H1 (cell line): ENCODE measurements around the gene SKIC8. TPM values are rescaled to one million over a fixed set of nuclear protein-coding genes. Genes with fewer than 3 reads are reported as not detected.

Experiments
- CTCF ChIA-PET: fragments of 300-600 bp; sonication (Branson Sonifier 250); formaldehyde crosslinking; loops from one replicate; lab custom pipeline; 2021; ENCODE audit not compliant: partially characterized antibody; lab: Charles Lee
- POLR2A ChIA-PET: fragments of 300-600 bp; sonication (Branson Sonifier 250); formaldehyde crosslinking; loops from one replicate; lab custom pipeline; 2021; ENCODE audit warnings: inconsistent platforms; ENCODE audit not compliant: partially characterized antibody; lab: Charles Lee
- DNase-seq, 2 experiments: peaks; one replicate each; pipeline versions ENCODE4 v3.0.0 to v3.0.0-alpha.2; 2010 to 2022; ENCODE audit warnings: low spot score in 2 of 2, low read depth in 1 of 2, mixed read lengths in 1 of 2
- FAIRE-seq: peaks from 2 replicates; lab custom pipeline; 2011; peaks lifted over from hg19 to GRCh38; lab: Jason Lieb, UNC
- H2AFZ ChIP-seq: 2 replicates; pipeline ENCODE4 v1.8.1; 2012; ENCODE audit warnings: low read length, inconsistent platforms
- H2AK5ac ChIP-seq: 2 replicates; pipeline ENCODE4 v1.6.1; 2013; ENCODE audit warnings: low read depth, low read length
- H2BK120ac ChIP-seq: replicated peaks from 2 replicates; pipeline ENCODE3; 2013; ENCODE audit warnings: low read depth, low read length, inconsistent platforms
- H2BK12ac ChIP-seq: 2 replicates; pipeline ENCODE4 v1.6.1; 2013; ENCODE audit warnings: low read depth, low read length
- H2BK15ac ChIP-seq: 2 replicates; pipeline ENCODE4 v1.6.1; 2013; ENCODE audit warnings: low read length
- H2BK20ac ChIP-seq: 2 replicates; pipeline ENCODE4 v1.6.1; 2013; ENCODE audit warnings: low read length
- H2BK5ac ChIP-seq: 2 replicates; pipeline ENCODE4 v1.6.1; 2013; ENCODE audit warnings: low read depth, low read length
- H3K14ac ChIP-seq: 2 replicates; pipeline ENCODE4 v1.6.1; 2013; ENCODE audit warnings: inconsistent platforms; ENCODE audit not compliant: insufficient read length
- H3K18ac ChIP-seq: 2 replicates; pipeline ENCODE4 v1.6.1; 2013; ENCODE audit warnings: low read length; ENCODE audit errors: extremely low read depth
- H3K23ac ChIP-seq: 2 replicates; pipeline ENCODE4 v1.6.1; 2013; ENCODE audit warnings: inconsistent platforms; ENCODE audit not compliant: insufficient read length
- H3K23me2 ChIP-seq: 2 replicates; pipeline ENCODE4 v1.6.1; 2013; ENCODE audit warnings: low read depth, low read length
- H3K27ac ChIP-seq: 2 replicates; pipeline ENCODE4 v1.6.1; 2011; ENCODE audit warnings: low read depth, low read length, inconsistent platforms
- H3K27me3 ChIP-seq, 4 experiments: replicated peaks in 1 of 4; 1 replicate in 1 of 4; 2 replicates in 3 of 4; pipeline versions ENCODE4 v1.6.1 to v1.8.1; 2011 to 2013; ENCODE audit warnings: low read length in 3 of 4, mild to moderate bottlenecking in 3 of 4, inconsistent platforms in 2 of 4, mixed read lengths in 2 of 4, moderate library complexity in 1 of 4; ENCODE audit not compliant: control insufficient read depth in 3 of 4, insufficient read depth in 3 of 4; ENCODE audit errors: extremely low read depth in 1 of 4
- H3K36me3 ChIP-seq, 4 experiments: 2 replicates each; pipeline versions ENCODE4 v1.6.1 to v1.8.1; 2011 to 2013; ENCODE audit warnings: mild to moderate bottlenecking in 4 of 4, low read length in 3 of 4, moderate library complexity in 2 of 4, control low read depth in 1 of 4, inconsistent platforms in 1 of 4; ENCODE audit not compliant: insufficient read depth in 4 of 4, control insufficient read depth in 2 of 4
- H3K4ac ChIP-seq: replicated peaks from 2 replicates; pipeline ENCODE3; 2013; ENCODE audit warnings: low read length, low read depth, mixed read lengths, inconsistent platforms; ENCODE audit not compliant: insufficient read length
- H3K4me1 ChIP-seq, 4 experiments: replicated peaks in 1 of 4; 1 replicate in 1 of 4; 2 replicates in 3 of 4; pipeline versions ENCODE4 v1.6.1 to v1.8.1; 2011 to 2013; ENCODE audit warnings: low read length in 3 of 4, inconsistent platforms in 2 of 4, mixed read lengths in 1 of 4; ENCODE audit not compliant: insufficient read depth in 4 of 4, control insufficient read depth in 3 of 4
- H3K4me2 ChIP-seq, 2 experiments: 2 replicates each; pipeline versions ENCODE4 v1.6.1 to v1.8.1; 2011 to 2013; ENCODE audit warnings: low read depth in 2 of 2, low read length in 2 of 2, control low read depth in 1 of 2, inconsistent platforms in 1 of 2, mild to moderate bottlenecking in 1 of 2; ENCODE audit not compliant: insufficient read depth in 1 of 2
- H3K4me3 ChIP-seq, 4 experiments: fragments of 200-600, 300-600 bp in 1 of 4; sonication (generic), shearing (Covaris generic), sonication (Bioruptor Twin) in 1 of 4; 2 replicates each; pipeline versions ENCODE4 v1.5.1 to v1.8.1; 2011 to 2016; ENCODE audit warnings: low read length in 4 of 4, low read depth in 3 of 4, control low read depth in 2 of 4, inconsistent platforms in 2 of 4, mild to moderate bottlenecking in 2 of 4, mixed read lengths in 1 of 4, moderate library complexity in 1 of 4; ENCODE audit not compliant: insufficient read depth in 2 of 4; ENCODE audit errors: extremely low read depth in 1 of 4
- H3K56ac ChIP-seq: replicated peaks from 2 replicates; pipeline ENCODE3; 2013; ENCODE audit warnings: low read depth, mild to moderate bottlenecking, mixed read lengths, low read length, inconsistent platforms; ENCODE audit not compliant: insufficient read length
- H3K79me1 ChIP-seq: 2 replicates; pipeline ENCODE4 v1.6.1; 2013; ENCODE audit warnings: low read depth, low read length, control low read depth
- H3K79me2 ChIP-seq, 2 experiments: 2 replicates each; pipeline versions ENCODE4 v1.6.1 to v1.8.1; 2012 to 2013; ENCODE audit warnings: low read length in 2 of 2, mild to moderate bottlenecking in 2 of 2, inconsistent platforms in 1 of 2; ENCODE audit not compliant: insufficient read depth in 2 of 2, control insufficient read depth in 1 of 2
- H3K9ac ChIP-seq, 4 experiments: replicated peaks in 1 of 4; 1 replicate in 1 of 4; 2 replicates in 3 of 4; pipeline versions ENCODE4 v1.6.1 to v1.8.1; 2011 to 2013; ENCODE audit warnings: low read depth in 3 of 4, low read length in 3 of 4, control low read depth in 2 of 4, mild to moderate bottlenecking in 2 of 4, moderate library complexity in 2 of 4, inconsistent platforms in 1 of 4; ENCODE audit errors: extremely low read depth in 1 of 4
- H3K9me3 ChIP-seq, 2 experiments: 2 replicates each; pipeline versions ENCODE4 v1.6.1 to v1.8.1; 2012 to 2013; ENCODE audit warnings: mild to moderate bottlenecking in 2 of 2, moderate library complexity in 2 of 2, control low read depth in 1 of 2, inconsistent platforms in 1 of 2, low read depth in 1 of 2, low read length in 1 of 2, mixed read lengths in 1 of 2; ENCODE audit not compliant: insufficient read depth in 2 of 2
- H4K20me1 ChIP-seq, 2 experiments: replicated peaks in 1 of 2; 2 replicates each; pipeline versions ENCODE3 to v1.8.1; 2011 to 2013; ENCODE audit warnings: inconsistent platforms in 2 of 2, low read length in 2 of 2, mild to moderate bottlenecking in 1 of 2; ENCODE audit not compliant: insufficient read depth in 2 of 2, control insufficient read depth in 1 of 2
- H4K5ac ChIP-seq: 2 replicates; pipeline ENCODE4 v1.6.1; 2013; ENCODE audit warnings: low read length, low read depth, mixed read lengths, inconsistent platforms; ENCODE audit not compliant: insufficient read length
- H4K8ac ChIP-seq: 2 replicates; pipeline ENCODE4 v1.8.0; 2013; ENCODE audit warnings: mild to moderate bottlenecking, moderate library complexity, low read length, inconsistent platforms; ENCODE audit not compliant: insufficient read depth; ENCODE audit errors: extremely low read depth
- H4K91ac ChIP-seq: replicated peaks from 2 replicates; pipeline ENCODE3; 2013; ENCODE audit warnings: low read length, mixed read lengths, inconsistent platforms; ENCODE audit not compliant: insufficient read length
- BCL11A ChIP-seq, 2 experiments: IDR thresholded peaks; one replicate each; pipeline ENCODE4 v1.6.1; 2011; ENCODE audit warnings: low read depth in 2 of 2, low read length in 2 of 2, mild to moderate bottlenecking in 2 of 2
- BRCA1 ChIP-seq: IDR thresholded peaks from 2 replicates; pipeline ENCODE4 v1.6.1; 2012; ENCODE audit warnings: low read depth, low read length, improper control_type of control experiment
- CTCF ChIP-seq, 3 experiments: IDR thresholded peaks; 1 replicate in 2 of 3; 2 replicates in 1 of 3; pipeline versions ENCODE4 v1.5.1 to v1.6.1; 2011; ENCODE audit warnings: low read length in 3 of 3, mild to moderate bottlenecking in 3 of 3, inconsistent platforms in 2 of 3, low read depth in 1 of 3, moderate library complexity in 1 of 3; ENCODE audit not compliant: insufficient read depth in 1 of 3; ENCODE audit errors: control extremely low read depth in 1 of 3
- EGR1 ChIP-seq: IDR thresholded peaks from 2 replicates; pipeline ENCODE4 v1.6.1; 2011; ENCODE audit warnings: low read depth, low read length, borderline replicate concordance
- KDM1A ChIP-seq: fragments of 200-600, 300-600 bp; sonication (generic); IDR thresholded peaks from 2 replicates; pipeline ENCODE4 v1.7.1; 2016; ENCODE audit warnings: mild to moderate bottlenecking, low read length, borderline replicate concordance
- PHF8 ChIP-seq: fragments of 200-600 bp; sonication (generic); conservative IDR thresholded peaks from 2 replicates; pipeline ENCODE4 v1.7.1; 2012; ENCODE audit warnings: low read depth, mild to moderate bottlenecking, inconsistent platforms, low read length, moderate library complexity
- SIX5 ChIP-seq: IDR thresholded peaks from 2 replicates; pipeline ENCODE4 v1.6.1; 2011; ENCODE audit warnings: mild to moderate bottlenecking, low read depth, low read length
- WGBS, 2 experiments: shearing (Covaris generic) in 1 of 2; methylation state at CpG; one replicate each; pipeline versions ENCODE4 v1.1.6 to v1.1.7; 2013 to 2015; ENCODE audit warnings: low lambda C conversion rate in 2 of 2, mixed read lengths in 2 of 2, inconsistent platforms in 1 of 2, low coverage in 1 of 2, missing lambda C conversion rate in 1 of 2; ENCODE audit not compliant: insufficient replicate concordance in 2 of 2, insufficient coverage in 1 of 2, insufficient read length in 1 of 2; ENCODE audit errors: extremely low coverage in 1 of 2, missing lambda C conversion rate in 1 of 2; 5-methylcytosine and 5-hydroxymethylcytosine counted together
- polyA plus RNA-seq, 7 experiments: library from polyadenylated mRNA; depleted of rRNA in 3 of 7; stranded (reverse) in 5 of 7; unstranded in 2 of 7; fragments of >200 nt in 5 of 7; fragments of 200-250 nt in 2 of 7; gene quantifications; 1 replicate in 5 of 7; 2 replicates in 1 of 7; 4 replicates in 1 of 7; pipeline versions ENCODE4 v1.2.1 to v1.2.3, GENCODE V29; 2011 to 2013; ENCODE audit warnings: missing spikeins in 2 of 7, mixed read lengths in 2 of 7
- total RNA-seq: library from RNA; stranded (reverse); fragmentation: NEBNext Ultra II Directional; extraction: Animal tissue kit (Norgen Biotek cat#: 25700); gene quantifications from 2 replicates; pipeline ENCODE4 v1.2.1, GENCODE V29; 2021
- TF ChIP-seq, protein P1 (sequence below): IDR thresholded peaks from 2 replicates; pipeline ENCODE4 v1.6.1; 2011; ENCODE audit warnings: low read length, improper control_type of control experiment
- TF ChIP-seq, protein P2 (sequence below): IDR thresholded peaks from 2 replicates; pipeline ENCODE4 v1.6.1; 2011; ENCODE audit warnings: low read depth, mild to moderate bottlenecking, low read length; ENCODE audit not compliant: insufficient read depth

Gene SKIC8
- total and polyA plus RNA-seq, 2 of the 8 experiments (the other 6 are each of a cell fraction or from before 2014, with no cell fraction given) = 44.2 to 77.7 TPM

DNA sequence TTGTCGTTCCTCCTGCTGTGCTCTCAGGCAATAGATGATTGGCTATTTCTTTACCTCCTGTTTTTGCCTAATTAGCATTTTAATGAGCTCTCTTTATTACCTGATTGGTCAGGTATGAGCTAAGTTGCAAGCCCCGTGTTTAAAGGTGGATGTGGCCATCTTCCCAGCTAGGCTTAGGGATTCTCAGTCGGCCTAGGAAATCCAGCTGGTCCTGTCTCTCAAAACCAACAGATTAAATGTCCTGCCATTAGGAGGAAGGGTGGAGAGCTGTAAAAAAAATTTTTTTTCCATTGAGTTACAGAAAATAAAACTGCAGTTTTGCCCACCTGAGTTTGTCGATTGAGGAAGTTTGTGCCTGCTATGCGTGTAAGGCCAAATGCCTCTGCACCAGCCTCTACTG is 59.6 kb downstream of the SKIC8 start:
- Histone ChIP-seq H2AFZ (no peak overlapping the region), H2BK12ac (no peak overlapping the region), H3K18ac (no peak overlapping the region), H4K8ac (no peak overlapping the region), H3K36me3 (no peaks in the 10 kb centered on the region), H3K9me3 (no peaks in the 10 kb centered on the region), H3K23ac (no peak overlapping the region), H2BK120ac (no peak overlapping the region), H3K4me3 (no peak overlapping the region), H2BK15ac (no peak overlapping the region), H2BK20ac (peak overlapping the region; percentile 72; the same call in 1 of the 2 replicates), H4K5ac (no peak overlapping the region), H2AK5ac (no peak overlapping the region), H2BK5ac (peak overlapping the region; percentile 18; the same call in 1 of the 2 replicates), H3K4ac (no peak overlapping the region), H3K4me2 (no peak overlapping the region), H3K79me1 (no peaks in the 10 kb centered on the region), H3K23me2 (no peaks in the 10 kb centered on the region; the same call in 1 of the 2 replicates), H4K20me1 (no peaks in the 10 kb centered on the region), H3K14ac (no peak overlapping the region), H3K56ac (no peak overlapping the region), H3K4me1 (peaks cover 6 to 15% (median 10%) of the 10 kb centered on the region in 4 experiments), H4K91ac (no peak overlapping the region), H3K9ac (no peak overlapping the region), H3K27me3 (no peaks in the 10 kb centered on the region), H3K27ac (no peak overlapping the region), H3K79me2 (no peaks in the 10 kb centered on the region)
- POLR2A ChIA-PET = interaction anchor here (2.0 kb wide), 1 partner anchor 25 kb away, joined by 5 read pairs; the partner anchor contains the start of gene DNAJA4
- FAIRE-seq = no peak
- 90% methylated on average over 5 of the region's 5 CpGs; no CpG with 5 or more reads in 1 of the 2 experiments for WGBS, 2 experiments
- no peak for DNase-seq
- CTCF ChIA-PET = interaction anchor here (0.6 to 16.2 kb wide), 35 partner anchors 9 to 1486 kb away, joined by 3 to 285 read pairs (median 7); partner anchors contain the start of gene CIB2
- TF ChIP-seq, protein P1, sequence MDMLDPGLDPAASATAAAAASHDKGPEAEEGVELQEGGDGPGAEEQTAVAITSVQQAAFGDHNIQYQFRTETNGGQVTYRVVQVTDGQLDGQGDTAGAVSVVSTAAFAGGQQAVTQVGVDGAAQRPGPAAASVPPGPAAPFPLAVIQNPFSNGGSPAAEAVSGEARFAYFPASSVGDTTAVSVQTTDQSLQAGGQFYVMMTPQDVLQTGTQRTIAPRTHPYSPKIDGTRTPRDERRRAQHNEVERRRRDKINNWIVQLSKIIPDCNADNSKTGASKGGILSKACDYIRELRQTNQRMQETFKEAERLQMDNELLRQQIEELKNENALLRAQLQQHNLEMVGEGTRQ = no peak
- TF ChIP-seq CTCF (IDR thresholded peaks at IDR 0.05; ENCODE audit: control extremely low read depth in 1 of 3, insufficient read depth in 1 of 3, low read depth in 1 of 3, low read length in 3 of 3) = no peak
- no peak for TF ChIP-seq BRCA1
- TF ChIP-seq, protein P2, sequence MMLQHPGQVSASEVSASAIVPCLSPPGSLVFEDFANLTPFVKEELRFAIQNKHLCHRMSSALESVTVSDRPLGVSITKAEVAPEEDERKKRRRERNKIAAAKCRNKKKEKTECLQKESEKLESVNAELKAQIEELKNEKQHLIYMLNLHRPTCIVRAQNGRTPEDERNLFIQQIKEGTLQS = no peak
- TF ChIP-seq KDM1A = no peak
- no peak for TF ChIP-seq SIX5
- no peak for TF ChIP-seq EGR1
- no peak for TF ChIP-seq BCL11A (IDR thresholded peaks at IDR 0.05; ENCODE audit: low read depth in 2 of 2, low read length in 2 of 2)
- no peak for TF ChIP-seq PHF8
